ENCODE results near the gene FAM107B. TPM values are rescaled to one million over a fixed set of nuclear protein-coding genes. Genes with fewer than 3 reads are reported as not detected.
"Not testable (repeated sequence)": the region's sequence is repeated elsewhere in the genome, so short reads cannot be mapped to it uniquely, and the experiment has no call there.

The FAM107B gene
- total RNA-seq, 1 donor from 2014 or later, result 3.4 TPM

- intact Hi-C loops (cut with micrococcal nuclease), result no loop called here
- ATAC-seq (peak; percentile 55), DNase-seq (no peak)
These were observed 31.9 kb downstream of the FAM107B start for GRCh38 chr10:14742815-14743214.

GRCh38 chr10:14742382-14742781, 32.3 kb downstream of the FAM107B start:
- no peak for ATAC-seq
- intact Hi-C loops (cut with micrococcal nuclease), result no loop called here
- DNase-seq, result no peak

- ATAC-seq (peak; percentile 60), DNase-seq (no peak)
- intact Hi-C loops (cut with micrococcal nuclease), result no loop called here
These were observed 33.9 kb downstream of the FAM107B start for GRCh38 chr10:14740684-14741247.

- ATAC-seq, result no peak
- no peak for DNase-seq
- intact Hi-C loops (cut with micrococcal nuclease), result no loop called here
These were observed 36.7 kb downstream of the FAM107B start for GRCh38 chr10:14737808-14738545.

- peak; percentile 52 for DNase-seq
- ATAC-seq, result peak; percentile 88
These were observed 38.1 kb downstream of the FAM107B start for GRCh38 chr10:14736600-14737081.

GRCh38 chr10:14736043-14736442, 38.7 kb downstream of the FAM107B start:
- no peak for ATAC-seq
- intact Hi-C loops (cut with micrococcal nuclease), result no loop called here

More at GRCh38 chr10:14736600-14737081, 38.1 kb downstream of the FAM107B start:
- intact Hi-C loops (cut with micrococcal nuclease), result no loop called here

GRCh38 chr10:14731875-14732512, 42.7 kb downstream of the FAM107B start:
- ATAC-seq, result no peak
- intact Hi-C loops (cut with micrococcal nuclease), result no loop called here
- DNase-seq, result no peak

More at GRCh38 chr10:14736043-14736442, 38.7 kb downstream of the FAM107B start:
- no peak for DNase-seq

- ATAC-seq (no peak), DNase-seq (no peak)
- intact Hi-C loops (cut with micrococcal nuclease), result no loop called here
These were observed 46.4 kb downstream of the FAM107B start for GRCh38 chr10:14728346-14728745.

GRCh38 chr10:14727924-14728323, 46.8 kb downstream of the FAM107B start:
- DNase-seq (no peak), ATAC-seq (no peak)
- intact Hi-C loops (cut with micrococcal nuclease), result no loop called here

- intact Hi-C loops (cut with micrococcal nuclease), result no loop called here
- no peak for ATAC-seq
- no peak for DNase-seq
These were observed 47.2 kb downstream of the FAM107B start for GRCh38 chr10:14727465-14727864.

- DNase-seq (no peak), ATAC-seq (no peak)
- intact Hi-C loops (cut with micrococcal nuclease), result no loop called here
These were observed 49.8 kb downstream of the FAM107B start for GRCh38 chr10:14724931-14725330.

- DNase-seq, result no peak
- intact Hi-C loops (cut with micrococcal nuclease), result no loop called here
- no peak for ATAC-seq
These were observed 51.5 kb downstream of the FAM107B start for GRCh38 chr10:14723052-14723689.

GRCh38 chr10:14717552-14717951, 57.1 kb downstream of the FAM107B start:
- ATAC-seq (no peak), DNase-seq (no peak)
- intact Hi-C loops (cut with micrococcal nuclease), result no loop called here

GRCh38 chr10:14712991-14713424, 61.7 kb downstream of the FAM107B start:
- DNase-seq (no peak), ATAC-seq (no peak)
- intact Hi-C loops (cut with micrococcal nuclease), result no loop called here

- ATAC-seq; intact Hi-C loops (cut with micrococcal nuclease); DNase-seq: not testable (repeated sequence)
These were observed 65.4 kb downstream of the FAM107B start for GRCh38 chr10:14709344-14709743.

GRCh38 chr10:14707481-14707880, 67.2 kb downstream of the FAM107B start:
- DNase-seq (no peak), ATAC-seq (no peak)
- intact Hi-C loops (cut with micrococcal nuclease), result no loop called here

- DNase-seq (no peak), ATAC-seq (no peak)
- intact Hi-C loops (cut with micrococcal nuclease), result no loop called here
These were observed 69.0 kb downstream of the FAM107B start for GRCh38 chr10:14705548-14706230.

GRCh38 chr10:14703631-14704001, 71.1 kb downstream of the FAM107B start:
- peak; percentile 78 for ATAC-seq
- intact Hi-C loops (cut with micrococcal nuclease), result no loop called here
- no peak for DNase-seq

GRCh38 chr10:14701466-14701865, 73.2 kb downstream of the FAM107B start:
- intact Hi-C loops (cut with micrococcal nuclease), result no loop called here
- ATAC-seq, result no peak
- no peak for DNase-seq

All from left ventricle myocardium superior (tissue), 1 donor.